K562 (cell line): ENCODE results near the gene ZNF284.

Source experiments
- CBX3 ChIP-seq, 2 experiments: IDR thresholded peaks; 1 replicate in 1 of 2; 2 replicates in 1 of 2; pipeline ENCODE4 v1.6.1; 2012; ENCODE audit warnings: inconsistent platforms in 2 of 2, low read length in 2 of 2, borderline replicate concordance in 1 of 2, control low read depth in 1 of 2
- CTCF ChIP-seq, 3 experiments: IDR thresholded peaks in 2 of 3; conservative IDR thresholded peaks in 1 of 3; 2 replicates each; pipeline ENCODE4 v1.5.1; 2011 to 2012; ENCODE audit warnings: low read length in 3 of 3, mild to moderate bottlenecking in 3 of 3, control low read depth in 2 of 3, improper control_type of control experiment in 1 of 3, inconsistent platforms in 1 of 3, low read depth in 1 of 3, mixed read lengths in 1 of 3, moderate library complexity in 1 of 3; ENCODE audit not compliant: insufficient read depth in 2 of 3
- EP300 ChIP-seq: IDR thresholded peaks from 2 replicates; pipeline ENCODE4 v1.6.1; 2012; ENCODE audit warnings: low read length, improper control_type of control experiment
- GTF2F1 ChIP-seq: IDR thresholded peaks from 2 replicates; pipeline ENCODE4 v1.6.1; 2011; ENCODE audit warnings: low read depth, low read length, improper control_type of control experiment
- POLR2A ChIP-seq: fragments of 450-650 bp; conservative IDR thresholded peaks from 2 replicates; pipeline ENCODE4 v1.6.1; 2016
- RAD21 ChIP-seq, 2 experiments: fragments of 250-450 bp in 1 of 2; fragments of 450-650 bp in 1 of 2; sonication (Bioruptor Pico) in 1 of 2; formaldehyde crosslinking in 1 of 2; IDR thresholded peaks in 1 of 2; conservative IDR thresholded peaks in 1 of 2; 2 replicates each; pipeline versions ENCODE4 v1.4.0 to v1.8.0; 2020 to 2022; ENCODE audit warnings: mild to moderate bottlenecking in 2 of 2, moderate library complexity in 1 of 2
- SOX6 ChIP-seq: fragments of 450-650 bp; IDR thresholded peaks from 2 replicates; pipeline ENCODE4 v1.6.1; 2014; ENCODE audit warnings: mild to moderate bottlenecking
- USF2 ChIP-seq: sonication (generic); formaldehyde crosslinking; IDR thresholded peaks from 2 replicates; pipeline ENCODE4 v1.5.0; 2020; ENCODE audit warnings: missing genetic modification reagents
- ZNF23 ChIP-seq: fragments of 250-450 bp; sonication (Bioruptor Pico); IDR thresholded peaks from 2 replicates; pipeline ENCODE4 v1.4.0; 2020; ENCODE audit warnings: mild to moderate bottlenecking

- no peak for TF ChIP-seq RAD21 (CRISPR knock-in tag; conservative IDR thresholded peaks at IDR 0.05 in 1 of 2, IDR thresholded peaks at IDR 0.05 in 1 of 2)
- no peak for TF ChIP-seq USF2
- no peak for TF ChIP-seq CTCF (IDR thresholded peaks at IDR 0.05 in 2 of 3, conservative IDR thresholded peaks at IDR 0.05 in 1 of 3; ENCODE audit: insufficient read depth in 2 of 3, low read depth in 1 of 3, low read length in 3 of 3)
- TF ChIP-seq SOX6 = peak; percentile 34; the same call in 1 of the 2 replicates
- no peak for TF ChIP-seq POLR2A
- no peak for TF ChIP-seq EP300
- TF ChIP-seq ZNF23 (CRISPR knock-in tag) = no peak
- TF ChIP-seq CBX3 (IDR thresholded peaks at IDR 0.05; ENCODE audit: borderline replicate concordance in 1 of 2, low read length in 2 of 2) = no peak; a peak in 1 of 3 replicates
- TF ChIP-seq GTF2F1 = no peak
These were observed 39.9 kb upstream of the ZNF284 start for GRCh38 chr19:44032001-44032610.
